ENCODE results near the gene EXOC3L1.

DNA sequence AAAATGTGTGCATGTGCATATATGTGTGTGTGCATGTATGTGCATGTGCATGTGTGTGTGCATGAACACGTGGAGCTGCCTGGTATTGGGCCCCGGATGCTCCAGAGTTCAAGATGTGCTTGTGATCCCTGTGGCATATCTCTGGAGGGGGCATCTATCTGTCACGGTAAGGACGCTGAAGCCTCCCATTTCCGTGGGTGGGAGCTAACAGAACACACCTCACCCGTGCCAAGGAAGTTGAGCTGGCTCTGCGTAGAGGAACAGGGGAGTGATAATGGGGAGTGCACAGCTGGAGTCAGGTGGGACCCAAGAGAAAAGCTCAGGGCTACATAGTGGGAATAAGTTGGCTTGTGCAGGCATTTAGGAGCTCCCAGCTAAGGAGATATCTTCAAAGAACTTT, 21.7 kb upstream of the EXOC3L1 start:
- TF ChIP-seq POLR2A (IDR thresholded peaks at IDR 0.05), result no peak
- TF ChIP-seq, protein P1, sequence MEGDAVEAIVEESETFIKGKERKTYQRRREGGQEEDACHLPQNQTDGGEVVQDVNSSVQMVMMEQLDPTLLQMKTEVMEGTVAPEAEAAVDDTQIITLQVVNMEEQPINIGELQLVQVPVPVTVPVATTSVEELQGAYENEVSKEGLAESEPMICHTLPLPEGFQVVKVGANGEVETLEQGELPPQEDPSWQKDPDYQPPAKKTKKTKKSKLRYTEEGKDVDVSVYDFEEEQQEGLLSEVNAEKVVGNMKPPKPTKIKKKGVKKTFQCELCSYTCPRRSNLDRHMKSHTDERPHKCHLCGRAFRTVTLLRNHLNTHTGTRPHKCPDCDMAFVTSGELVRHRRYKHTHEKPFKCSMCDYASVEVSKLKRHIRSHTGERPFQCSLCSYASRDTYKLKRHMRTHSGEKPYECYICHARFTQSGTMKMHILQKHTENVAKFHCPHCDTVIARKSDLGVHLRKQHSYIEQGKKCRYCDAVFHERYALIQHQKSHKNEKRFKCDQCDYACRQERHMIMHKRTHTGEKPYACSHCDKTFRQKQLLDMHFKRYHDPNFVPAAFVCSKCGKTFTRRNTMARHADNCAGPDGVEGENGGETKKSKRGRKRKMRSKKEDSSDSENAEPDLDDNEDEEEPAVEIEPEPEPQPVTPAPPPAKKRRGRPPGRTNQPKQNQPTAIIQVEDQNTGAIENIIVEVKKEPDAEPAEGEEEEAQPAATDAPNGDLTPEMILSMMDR (IDR thresholded peaks at IDR 0.05), result no peak
